Measurements from ENCODE around the gene WNT2B.

DNA sequence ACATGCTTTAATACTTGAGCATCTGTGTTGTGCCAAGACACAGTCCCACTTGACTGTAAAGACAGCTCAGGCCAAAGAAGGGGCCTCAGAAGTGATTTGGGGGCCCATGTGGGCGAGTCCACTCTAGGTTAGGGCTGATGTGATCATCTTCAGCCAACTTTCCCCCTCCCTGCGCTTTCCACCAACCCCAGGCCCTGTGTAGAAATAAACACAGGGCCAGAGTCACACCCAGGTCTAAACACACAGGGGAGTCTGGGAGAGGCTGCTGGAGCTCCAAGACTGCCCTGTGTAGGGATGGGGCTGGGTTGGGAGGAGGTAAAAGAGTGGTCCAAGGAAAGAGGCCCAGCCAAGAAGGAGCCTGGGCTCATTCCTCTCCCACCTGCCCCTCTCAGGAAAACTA is 2.5 kb upstream of the WNT2B start:
- TF ChIP-seq MAZ (CRISPR knock-in tag; conservative IDR thresholded peaks at IDR 0.05 in 1 of 2, IDR thresholded peaks at IDR 0.05 in 1 of 2): no peak
- TF ChIP-seq, protein P1, sequence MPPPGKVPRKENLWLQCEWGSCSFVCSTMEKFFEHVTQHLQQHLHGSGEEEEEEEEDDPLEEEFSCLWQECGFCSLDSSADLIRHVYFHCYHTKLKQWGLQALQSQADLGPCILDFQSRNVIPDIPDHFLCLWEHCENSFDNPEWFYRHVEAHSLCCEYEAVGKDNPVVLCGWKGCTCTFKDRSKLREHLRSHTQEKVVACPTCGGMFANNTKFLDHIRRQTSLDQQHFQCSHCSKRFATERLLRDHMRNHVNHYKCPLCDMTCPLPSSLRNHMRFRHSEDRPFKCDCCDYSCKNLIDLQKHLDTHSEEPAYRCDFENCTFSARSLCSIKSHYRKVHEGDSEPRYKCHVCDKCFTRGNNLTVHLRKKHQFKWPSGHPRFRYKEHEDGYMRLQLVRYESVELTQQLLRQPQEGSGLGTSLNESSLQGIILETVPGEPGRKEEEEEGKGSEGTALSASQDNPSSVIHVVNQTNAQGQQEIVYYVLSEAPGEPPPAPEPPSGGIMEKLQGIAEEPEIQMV (tag; conservative IDR thresholded peaks at IDR 0.05; ENCODE audit: low read depth): no peak
- TF ChIP-seq ZC3H11A (IDR thresholded peaks at IDR 0.05; ENCODE audit: low read depth, low read length): no peak
- no peak for TF ChIP-seq RAD21 (CRISPR knock-in tag; conservative IDR thresholded peaks at IDR 0.05 in 1 of 2, IDR thresholded peaks at IDR 0.05 in 1 of 2)
- TF ChIP-seq, protein P2, sequence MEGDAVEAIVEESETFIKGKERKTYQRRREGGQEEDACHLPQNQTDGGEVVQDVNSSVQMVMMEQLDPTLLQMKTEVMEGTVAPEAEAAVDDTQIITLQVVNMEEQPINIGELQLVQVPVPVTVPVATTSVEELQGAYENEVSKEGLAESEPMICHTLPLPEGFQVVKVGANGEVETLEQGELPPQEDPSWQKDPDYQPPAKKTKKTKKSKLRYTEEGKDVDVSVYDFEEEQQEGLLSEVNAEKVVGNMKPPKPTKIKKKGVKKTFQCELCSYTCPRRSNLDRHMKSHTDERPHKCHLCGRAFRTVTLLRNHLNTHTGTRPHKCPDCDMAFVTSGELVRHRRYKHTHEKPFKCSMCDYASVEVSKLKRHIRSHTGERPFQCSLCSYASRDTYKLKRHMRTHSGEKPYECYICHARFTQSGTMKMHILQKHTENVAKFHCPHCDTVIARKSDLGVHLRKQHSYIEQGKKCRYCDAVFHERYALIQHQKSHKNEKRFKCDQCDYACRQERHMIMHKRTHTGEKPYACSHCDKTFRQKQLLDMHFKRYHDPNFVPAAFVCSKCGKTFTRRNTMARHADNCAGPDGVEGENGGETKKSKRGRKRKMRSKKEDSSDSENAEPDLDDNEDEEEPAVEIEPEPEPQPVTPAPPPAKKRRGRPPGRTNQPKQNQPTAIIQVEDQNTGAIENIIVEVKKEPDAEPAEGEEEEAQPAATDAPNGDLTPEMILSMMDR (IDR thresholded peaks at IDR 0.05 in 2 of 3, conservative IDR thresholded peaks at IDR 0.05 in 1 of 3; ENCODE audit: insufficient read depth in 2 of 3, low read depth in 1 of 3, low read length in 3 of 3): no peak
- no peak for TF ChIP-seq SIN3A (IDR thresholded peaks at IDR 0.05; ENCODE audit: borderline replicate concordance in 2 of 2, control insufficient read depth in 1 of 2, low read depth in 2 of 2, low read length in 2 of 2)
- TF ChIP-seq, protein P3, sequence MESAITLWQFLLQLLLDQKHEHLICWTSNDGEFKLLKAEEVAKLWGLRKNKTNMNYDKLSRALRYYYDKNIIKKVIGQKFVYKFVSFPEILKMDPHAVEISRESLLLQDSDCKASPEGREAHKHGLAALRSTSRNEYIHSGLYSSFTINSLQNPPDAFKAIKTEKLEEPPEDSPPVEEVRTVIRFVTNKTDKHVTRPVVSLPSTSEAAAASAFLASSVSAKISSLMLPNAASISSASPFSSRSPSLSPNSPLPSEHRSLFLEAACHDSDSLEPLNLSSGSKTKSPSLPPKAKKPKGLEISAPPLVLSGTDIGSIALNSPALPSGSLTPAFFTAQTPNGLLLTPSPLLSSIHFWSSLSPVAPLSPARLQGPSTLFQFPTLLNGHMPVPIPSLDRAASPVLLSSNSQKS (CRISPR knock-in tag; IDR thresholded peaks at IDR 0.05): no peak

All from K562 (cell line).